Ishikawa (cell line): ENCODE measurements around the gene TOR1A.

ENCODE experiments used
- CEBPB ChIP-seq: IDR thresholded peaks from 2 replicates; pipeline ENCODE4 v1.6.1; 2012
- CREB1 ChIP-seq: IDR thresholded peaks from 2 replicates; pipeline ENCODE4 v1.6.1; 2012; ENCODE audit warnings: low read depth
- EGR1 ChIP-seq: IDR thresholded peaks from 2 replicates; pipeline ENCODE4 v1.6.1; 2012
- EP300 ChIP-seq: IDR thresholded peaks from 2 replicates; pipeline ENCODE4 v1.6.1; 2012; ENCODE audit warnings: borderline replicate concordance
- FOXM1 ChIP-seq: IDR thresholded peaks from 2 replicates; pipeline ENCODE4 v1.6.1; 2012; ENCODE audit warnings: low read depth, borderline replicate concordance
- MAX ChIP-seq: IDR thresholded peaks from 2 replicates; pipeline ENCODE4 v1.6.1; 2012
- RAD21 ChIP-seq: IDR thresholded peaks from 2 replicates; pipeline ENCODE4 v1.6.1; 2012; ENCODE audit warnings: low read depth
- REST ChIP-seq: IDR thresholded peaks from 2 replicates; pipeline ENCODE4 v1.6.1; 2012; ENCODE audit warnings: low read depth, mild to moderate bottlenecking
- TAF1 ChIP-seq: IDR thresholded peaks from 2 replicates; pipeline ENCODE4 v1.6.1; 2012; ENCODE audit warnings: low read depth, mild to moderate bottlenecking
- TEAD4 ChIP-seq: IDR thresholded peaks from 2 replicates; pipeline ENCODE4 v1.6.1; 2012
- YY1 ChIP-seq: IDR thresholded peaks from 2 replicates; pipeline ENCODE4 v1.6.1; 2012; ENCODE audit warnings: low read depth

GRCh38 chr9:129765764-129766317 is 58.1 kb downstream of the TOR1A start:
- no peak for TF ChIP-seq RAD21
- TF ChIP-seq REST, result no peak
- no peak for TF ChIP-seq EP300
- no peak for TF ChIP-seq TAF1
- no peak for TF ChIP-seq EGR1
- TF ChIP-seq CREB1, result no peak
- no peak for TF ChIP-seq YY1
- no peak for TF ChIP-seq CEBPB
- no peak for TF ChIP-seq FOXM1
- TF ChIP-seq TEAD4, result no peak
- TF ChIP-seq MAX, result no peak
